AG10803 (cell line): ENCODE results near the gene NEMF.

Source experiments
- DNase-seq: peaks from one replicate; pipeline ENCODE4 v3.0.0; 2010; ENCODE audit warnings: low read depth
- H3K4me3 ChIP-seq: 2 replicates; pipeline ENCODE4 v1.5.1; 2011; ENCODE audit warnings: mild to moderate bottlenecking, low read length, control low read depth
- CTCF ChIP-seq: conservative IDR thresholded peaks from 2 replicates; pipeline ENCODE4 v1.5.1; 2011; ENCODE audit warnings: mild to moderate bottlenecking, low read length, control low read depth, inconsistent platforms

NEMF gene

DNA sequence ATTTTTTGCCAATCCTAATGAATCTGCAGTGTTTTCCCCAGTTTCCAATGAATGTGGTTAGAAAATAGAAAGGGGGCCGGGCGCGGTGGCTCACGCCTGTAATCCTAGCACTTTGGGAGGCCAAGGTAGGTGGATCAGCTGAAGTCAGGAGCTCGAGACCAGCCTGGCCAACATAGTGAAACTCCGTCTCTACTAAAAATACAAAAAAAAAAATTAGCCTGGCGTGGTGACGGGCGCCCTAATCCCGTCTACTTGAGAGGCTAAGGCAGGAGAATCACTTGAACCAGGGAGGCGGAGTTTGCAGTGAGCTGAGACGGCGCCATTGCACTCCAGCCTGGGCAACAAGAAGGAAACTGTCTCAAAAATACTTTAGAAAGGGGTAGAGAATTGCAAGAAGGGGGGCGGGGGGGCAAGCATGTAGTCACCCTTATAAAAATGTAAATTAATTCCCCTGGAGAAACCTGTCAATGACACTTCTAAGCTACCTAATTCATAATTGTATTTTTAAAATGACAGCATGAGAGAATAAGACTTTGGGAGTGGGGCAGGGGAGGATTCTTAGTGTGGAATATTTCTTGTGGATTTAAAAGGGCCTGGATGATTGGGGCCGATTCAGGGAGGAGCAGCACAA is 82.9 kb downstream of the NEMF start:
- peak overlapping the region; percentile 96 for H3K4me3 ChIP-seq
- DNase-seq: no peak
- TF ChIP-seq CTCF: no peak

DNA sequence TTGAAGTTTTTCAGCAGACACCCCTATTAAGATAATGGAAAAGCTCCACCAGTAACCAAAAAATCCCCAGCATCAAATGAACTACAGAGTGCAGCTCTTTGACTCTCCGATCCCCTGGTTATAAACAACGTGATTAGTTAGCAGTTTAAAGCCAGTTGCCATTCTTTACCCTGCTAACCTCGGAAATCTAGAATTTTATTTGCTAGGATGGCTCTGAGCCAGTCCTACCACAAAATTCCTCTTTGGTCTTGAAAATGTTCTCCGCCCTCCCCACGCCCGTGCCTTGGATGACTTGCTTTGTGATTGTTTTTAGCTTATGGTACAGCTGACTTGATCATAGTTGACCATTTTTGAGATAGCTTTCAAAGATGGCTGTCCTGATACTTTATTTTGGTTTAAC is 83.4 kb downstream of the NEMF start:
- TF ChIP-seq CTCF: no peak
- peak overlapping the region; percentile 96 for H3K4me3 ChIP-seq
- peak; percentile 70 for DNase-seq

GRCh38 chr14:49768301-49769121 is 84.1 kb downstream of the NEMF start:
- DNase-seq: peak; percentile 60
- TF ChIP-seq CTCF: no peak
- H3K4me3 ChIP-seq: peak overlapping the region; percentile 96

DNA sequence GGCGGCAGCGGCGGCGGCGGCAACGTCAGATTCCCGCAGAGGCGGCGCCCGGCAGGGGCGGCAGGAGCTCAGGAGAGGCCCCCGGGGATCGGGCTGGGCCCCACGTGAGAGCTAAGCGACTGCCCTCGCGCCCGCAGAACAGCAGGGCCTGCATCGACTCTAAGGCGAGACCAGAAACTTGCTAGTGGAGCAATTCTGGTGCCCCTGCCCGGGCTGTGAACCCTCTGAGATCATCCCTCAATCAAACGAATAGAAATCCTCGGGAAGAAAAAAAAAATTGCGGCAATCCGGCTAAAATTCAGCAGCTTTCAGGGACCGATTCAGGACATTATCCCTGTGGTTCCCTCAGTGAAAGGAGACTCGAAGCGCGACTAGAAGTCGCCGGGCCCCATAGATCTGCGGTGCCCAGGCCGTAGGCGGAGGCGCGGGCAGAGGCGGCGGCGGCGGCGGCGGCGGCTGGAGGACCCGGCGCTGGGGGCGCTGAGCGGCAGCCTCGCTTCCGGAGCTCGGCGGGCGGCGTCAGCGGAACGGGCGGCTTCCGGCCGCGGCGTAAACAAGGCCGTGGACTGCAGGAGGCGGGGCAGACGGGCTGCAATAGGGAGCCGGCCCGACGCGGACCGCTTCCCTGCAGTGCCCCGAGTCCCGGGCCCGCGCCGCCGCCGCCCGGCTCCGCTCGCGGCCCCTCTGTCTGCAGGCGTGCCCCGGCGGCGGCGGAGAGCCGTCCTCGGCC is 84.9 kb downstream of the NEMF start, which contains the start of gene KLHDC2:
TSS of gene KLHDC2 (plus strand) at position 583 of the 730 bp plus-strand sequence. CDS start 316 bp downstream, outside the sequence.
- peak within 1 kb of the TSS; percentile 96 for H3K4me3 ChIP-seq
- TF ChIP-seq CTCF: no peak; the same call in 1 of the 2 replicates
- peak; percentile 91 for DNase-seq

DNA sequence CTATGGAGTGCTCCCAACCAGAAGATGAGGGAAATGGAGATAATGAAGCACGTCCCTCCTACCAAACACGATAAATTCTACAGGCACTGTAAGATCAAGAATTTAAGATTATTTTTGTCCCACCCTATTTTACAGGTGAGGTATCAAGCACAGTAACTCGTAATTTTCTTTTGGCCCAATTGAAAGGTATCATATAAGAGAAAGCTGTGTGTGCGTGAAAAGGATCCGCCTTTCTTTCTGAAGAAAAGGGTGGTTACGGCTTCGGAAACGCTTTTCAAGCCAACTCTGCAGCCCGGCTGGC is 85.4 kb downstream of the NEMF start:
- peak overlapping the region; percentile 96 for H3K4me3 ChIP-seq
- TF ChIP-seq CTCF: no peak
- DNase-seq: no peak

- DNase-seq: no peak
- no peak for TF ChIP-seq CTCF
These were observed 85.7 kb downstream of the NEMF start for GRCh38 chr14:49766839-49767238.

More at GRCh38 chr14:49766839-49767238, 85.7 kb downstream of the NEMF start:
- peak overlapping the region; percentile 96 for H3K4me3 ChIP-seq
